CD4-positive, alpha-beta T cell treated with Interferon alpha-2 for 1 hour (primary cell): ENCODE data around the gene WDCP.

Source experiments
- DNase-seq, 2 donors: peaks; one replicate each; pipeline ENCODE4 v3.0.0-alpha.2; 2020 to 2022

WDCP gene

DNA sequence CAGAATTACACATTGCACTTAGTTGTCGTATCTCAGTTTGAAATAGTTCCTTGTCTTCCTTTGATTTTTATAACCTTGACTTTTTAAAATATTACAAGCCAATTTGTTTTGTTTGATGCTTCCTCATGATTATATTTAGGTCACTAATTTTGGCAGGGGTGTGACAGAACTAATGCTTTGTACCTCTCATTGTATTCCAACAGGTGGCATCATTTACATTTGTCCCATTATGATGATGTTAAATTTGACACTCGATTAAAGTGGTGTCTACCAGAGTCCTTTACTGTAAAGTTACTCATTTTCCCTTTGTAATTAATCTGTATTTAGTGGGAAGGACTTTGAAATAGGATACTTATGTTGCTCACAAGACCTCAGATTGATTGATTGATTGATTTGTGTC is 58.8 kb downstream of the WDCP start:
- DNase-seq, result peak in 1 of 2 donors; percentile 52
